Stimulated activated memory B cell treated with anti-CD40 and anti-IgM and Interleukin-4, amounts not matched to agents 10 μg/mL and 1 μg/mL and 100 μg/mL, for 72 hours (primary cell): ENCODE results near the gene FBXW12.
"Not testable (repeated sequence)": the region's sequence is repeated elsewhere in the genome, so short reads cannot be mapped to it uniquely, and the experiment has no call there.

Experiments
- ATAC-seq: fragments of 150-1000 bp; cut with Tn5 transposase; 2 replicates; pipeline ENCODE4 v1.10.0; 2021
- H3K27ac Mint-ChIP-seq: one replicate; pipeline ENCODE4 v1.8.0; 2022; ENCODE audit warnings: mild to moderate bottlenecking, mixed read lengths
- H3K27me3 Mint-ChIP-seq: one replicate; pipeline ENCODE4 v1.8.0; 2022; ENCODE audit warnings: mixed read lengths
- H3K36me3 Mint-ChIP-seq: one replicate; pipeline ENCODE4 v1.8.0; 2022; ENCODE audit warnings: mixed read lengths
- H3K4me1 Mint-ChIP-seq: one replicate; pipeline ENCODE4 v1.8.0; 2022; ENCODE audit warnings: mixed read lengths
- H3K4me3 Mint-ChIP-seq: one replicate; pipeline ENCODE4 v1.8.0; 2022; ENCODE audit warnings: mild to moderate bottlenecking, moderate library complexity, mixed read lengths
- H3K9me3 Mint-ChIP-seq: one replicate; pipeline ENCODE4 v1.8.0; 2022; ENCODE audit warnings: mixed read lengths

FBXW12 gene

GRCh38 chr3:48371651-48372376, at the start of gene FBXW12:
Gene FBXW12 (plus strand): TSS chr3:48372219. CDS start chr3:48372768, 549 bp downstream.
- Mint-ChIP-seq H3K27me3 (no peaks in the 10 kb centered on the region), H3K36me3 (no peaks in the 10 kb centered on the region), H3K4me1 (no peaks in the 10 kb centered on the region), H3K9me3 (no peaks in the 10 kb centered on the region), H3K27ac (no peak within 1 kb of the TSS), H3K4me3 (no peak within 1 kb of the TSS)
- no peak for ATAC-seq

- peaks cover 42% of the 10 kb centered on the region for H3K27me3 Mint-ChIP-seq
- not testable (repeated sequence) for H3K4me3 Mint-ChIP-seq, ATAC-seq, H3K36me3 Mint-ChIP-seq, H3K9me3 Mint-ChIP-seq, H3K27ac Mint-ChIP-seq, H3K4me1 Mint-ChIP-seq
These were observed 40.1 kb upstream of the FBXW12 start for GRCh38 chr3:48331706-48332435.

GRCh38 chr3:48333346-48334245, 38.4 kb upstream of the FBXW12 start, which contains the start of gene SPINK8:
Gene SPINK8 (minus strand): TSS chr3:48333661. CDS start chr3:48328341, 5,320 bp downstream.
- not testable (repeated sequence) for H3K27ac Mint-ChIP-seq, H3K4me1 Mint-ChIP-seq, H3K9me3 Mint-ChIP-seq, H3K4me3 Mint-ChIP-seq, ATAC-seq, H3K36me3 Mint-ChIP-seq
- peaks cover 47% of the 10 kb centered on the region for H3K27me3 Mint-ChIP-seq

GRCh38 chr3:48334605-48335004, 37.4 kb upstream of the FBXW12 start:
- no peaks in the 10 kb centered on the region for H3K9me3 Mint-ChIP-seq
- no peak for ATAC-seq
- H3K36me3 Mint-ChIP-seq: no peaks in the 10 kb centered on the region
- peaks cover 53% of the 10 kb centered on the region for H3K27me3 Mint-ChIP-seq
- no peak overlapping the region for H3K27ac Mint-ChIP-seq
- H3K4me1 Mint-ChIP-seq: no peaks in the 10 kb centered on the region
- H3K4me3 Mint-ChIP-seq: no peak overlapping the region

- not testable (repeated sequence) for H3K4me1 Mint-ChIP-seq, ATAC-seq, H3K36me3 Mint-ChIP-seq, H3K4me3 Mint-ChIP-seq, H3K9me3 Mint-ChIP-seq, H3K27ac Mint-ChIP-seq
- peaks cover 53% of the 10 kb centered on the region for H3K27me3 Mint-ChIP-seq
These were observed 36.7 kb upstream of the FBXW12 start for GRCh38 chr3:48335286-48335685.

GRCh38 chr3:48337536-48337935, 34.5 kb upstream of the FBXW12 start:
- H3K9me3 Mint-ChIP-seq, H3K4me3 Mint-ChIP-seq, H3K4me1 Mint-ChIP-seq, H3K27ac Mint-ChIP-seq, H3K36me3 Mint-ChIP-seq, ATAC-seq: not testable (repeated sequence)
- peaks cover 47% of the 10 kb centered on the region for H3K27me3 Mint-ChIP-seq

- Mint-ChIP-seq H3K27me3 (peaks cover 42% of the 10 kb centered on the region), H3K4me3 (no peak overlapping the region), H3K9me3 (no peaks in the 10 kb centered on the region), H3K27ac (no peak overlapping the region), H3K4me1 (no peaks in the 10 kb centered on the region), H3K36me3 (no peaks in the 10 kb centered on the region)
- no peak for ATAC-seq
These were observed 33.4 kb upstream of the FBXW12 start for GRCh38 chr3:48338635-48339034.

GRCh38 chr3:48343432-48343831, 28.6 kb upstream of the FBXW12 start:
- no peaks in the 10 kb centered on the region for H3K36me3 Mint-ChIP-seq
- H3K9me3 Mint-ChIP-seq: no peaks in the 10 kb centered on the region
- ATAC-seq: no peak
- H3K27ac Mint-ChIP-seq: no peak overlapping the region
- peaks cover 8% of the 10 kb centered on the region for H3K27me3 Mint-ChIP-seq
- H3K4me3 Mint-ChIP-seq: no peak overlapping the region
- H3K4me1 Mint-ChIP-seq: no peaks in the 10 kb centered on the region

GRCh38 chr3:48344867-48345507, 27.0 kb upstream of the FBXW12 start:
- Mint-ChIP-seq H3K4me1 (no peaks in the 10 kb centered on the region), H3K9me3 (no peaks in the 10 kb centered on the region)

GRCh38 chr3:48345946-48346572, 26.0 kb upstream of the FBXW12 start:
- Mint-ChIP-seq H3K9me3 (no peaks in the 10 kb centered on the region), H3K4me1 (no peaks in the 10 kb centered on the region), H3K4me3 (no peak overlapping the region), H3K36me3 (no peaks in the 10 kb centered on the region), H3K27me3 (no peaks in the 10 kb centered on the region), H3K27ac (no peak overlapping the region)
- no peak for ATAC-seq

More at GRCh38 chr3:48344867-48345507, 27.0 kb upstream of the FBXW12 start:
- no peak for ATAC-seq
- Mint-ChIP-seq H3K4me3 (no peak overlapping the region), H3K36me3 (no peaks in the 10 kb centered on the region), H3K27ac (no peak overlapping the region), H3K27me3 (no peaks in the 10 kb centered on the region)

- peaks cover 5% of the 10 kb centered on the region for H3K27me3 Mint-ChIP-seq
- ATAC-seq: no peak
- H3K9me3 Mint-ChIP-seq: no peaks in the 10 kb centered on the region
- H3K4me3 Mint-ChIP-seq: no peak overlapping the region
- no peaks in the 10 kb centered on the region for H3K36me3 Mint-ChIP-seq
- H3K27ac Mint-ChIP-seq: no peak overlapping the region
- no peaks in the 10 kb centered on the region for H3K4me1 Mint-ChIP-seq
These were observed 24.5 kb upstream of the FBXW12 start for GRCh38 chr3:48347500-48347899.

- H3K4me3 Mint-ChIP-seq: no peak overlapping the region
- H3K4me1 Mint-ChIP-seq: no peaks in the 10 kb centered on the region
These were observed 19.5 kb upstream of the FBXW12 start for GRCh38 chr3:48352546-48352945.

GRCh38 chr3:48353987-48354386, 18.0 kb upstream of the FBXW12 start:
- H3K27ac Mint-ChIP-seq: no peak overlapping the region

More at GRCh38 chr3:48352546-48352945, 19.5 kb upstream of the FBXW12 start:
- H3K27me3 Mint-ChIP-seq: peaks cover 48% of the 10 kb centered on the region
- no peaks in the 10 kb centered on the region for H3K36me3 Mint-ChIP-seq
- no peaks in the 10 kb centered on the region for H3K9me3 Mint-ChIP-seq
- no peak overlapping the region for H3K27ac Mint-ChIP-seq
- ATAC-seq: no peak

GRCh38 chr3:48356419-48356818, 15.6 kb upstream of the FBXW12 start:
- peaks cover 5% of the 10 kb centered on the region for H3K36me3 Mint-ChIP-seq
- H3K4me1 Mint-ChIP-seq: no peaks in the 10 kb centered on the region
- peaks cover 5% of the 10 kb centered on the region for H3K9me3 Mint-ChIP-seq
- H3K27me3 Mint-ChIP-seq: peaks cover 73% of the 10 kb centered on the region
- no peak overlapping the region for H3K4me3 Mint-ChIP-seq
- no peak overlapping the region for H3K27ac Mint-ChIP-seq
- ATAC-seq: no peak

More at GRCh38 chr3:48353987-48354386, 18.0 kb upstream of the FBXW12 start:
- no peaks in the 10 kb centered on the region for H3K36me3 Mint-ChIP-seq
- H3K4me3 Mint-ChIP-seq: no peak overlapping the region
- H3K27me3 Mint-ChIP-seq: peaks cover 62% of the 10 kb centered on the region
- ATAC-seq: no peak
- no peaks in the 10 kb centered on the region for H3K4me1 Mint-ChIP-seq
- no peaks in the 10 kb centered on the region for H3K9me3 Mint-ChIP-seq
